ENCODE measurements around the gene TRIM45.
"Not testable (repeated sequence)": the region's sequence is repeated elsewhere in the genome, so short reads cannot be mapped to it uniquely, and the experiment has no call there.

The TRIM45 gene

DNA sequence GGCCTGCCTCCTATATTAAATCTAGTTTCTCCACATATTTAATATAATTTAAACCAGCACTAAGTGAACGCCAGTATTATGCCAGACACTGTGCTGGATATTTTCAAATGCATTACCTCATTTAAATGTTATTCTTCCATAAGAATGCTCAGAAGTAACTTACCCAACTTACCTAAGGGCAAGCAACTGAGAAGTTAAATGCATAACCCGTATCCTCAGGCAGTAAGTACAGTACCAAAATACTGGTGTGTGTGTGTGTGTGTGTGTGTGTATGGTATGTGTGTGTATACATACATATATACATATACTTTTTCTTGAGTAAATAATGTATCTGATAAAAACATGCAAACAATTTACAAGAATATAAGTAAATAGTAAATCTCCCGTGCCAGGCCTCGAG is 9.0 kb upstream of the TRIM45 start:
- DNase-seq (ENCODE audit: low read depth, low spot score) = no peak

DNA sequence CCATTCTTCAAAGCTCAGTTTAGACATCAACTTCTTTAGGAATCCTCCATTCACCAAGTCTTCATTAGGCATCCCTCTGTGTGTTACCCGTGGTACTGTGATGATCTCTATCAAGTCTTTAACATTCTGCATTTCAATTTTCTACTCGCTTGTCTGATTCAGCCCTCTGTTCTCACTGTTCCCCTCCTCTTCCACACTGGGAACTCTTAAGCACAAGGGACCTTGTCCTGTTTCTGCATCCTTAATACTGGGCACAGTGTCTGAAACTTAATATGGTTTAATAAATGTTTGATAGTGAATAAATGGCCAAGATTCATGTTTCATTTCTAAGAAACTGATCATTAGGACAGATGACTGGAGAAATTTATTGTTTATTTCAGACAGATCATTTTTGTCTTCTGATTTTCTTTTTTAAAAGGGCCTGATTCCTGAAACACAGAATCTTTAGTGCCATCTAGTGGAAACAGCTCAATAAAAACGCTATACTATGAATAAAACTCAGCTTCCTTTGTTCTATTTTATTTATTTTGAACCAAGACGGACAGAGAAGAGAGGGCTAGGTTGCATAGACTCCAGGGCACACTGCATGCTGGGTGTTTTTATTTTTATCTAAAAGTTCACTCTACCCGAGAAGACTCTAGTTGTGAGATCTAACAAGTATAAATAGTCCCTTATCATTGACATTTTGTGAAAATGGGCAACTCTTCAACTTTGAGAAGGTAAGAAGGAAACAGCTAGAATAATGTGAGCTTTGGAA is 7.0 kb upstream of the TRIM45 start:
- DNase-seq (ENCODE audit: low read depth, low spot score) = no peak

DNA sequence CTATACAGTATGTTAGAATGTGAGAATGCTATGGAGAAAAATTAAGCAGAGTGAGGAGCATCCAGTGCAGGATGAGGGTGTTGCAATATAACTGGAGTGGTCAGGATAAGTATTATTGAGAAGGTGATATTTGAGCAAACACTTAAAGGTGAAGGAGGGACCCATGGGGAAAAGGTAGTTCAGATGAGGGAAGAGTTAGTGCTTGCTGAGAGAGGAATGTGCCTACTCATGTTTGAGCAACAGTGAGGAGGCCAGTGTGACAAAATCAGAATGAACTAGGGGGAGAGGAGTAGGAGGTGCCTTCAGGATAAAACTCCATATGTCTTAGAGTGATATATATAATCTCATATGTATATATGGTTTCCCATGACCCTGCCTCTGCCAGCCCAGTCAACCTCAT is 6.2 kb upstream of the TRIM45 start:
- no peak for DNase-seq (ENCODE audit: low read depth, low spot score)

DNA sequence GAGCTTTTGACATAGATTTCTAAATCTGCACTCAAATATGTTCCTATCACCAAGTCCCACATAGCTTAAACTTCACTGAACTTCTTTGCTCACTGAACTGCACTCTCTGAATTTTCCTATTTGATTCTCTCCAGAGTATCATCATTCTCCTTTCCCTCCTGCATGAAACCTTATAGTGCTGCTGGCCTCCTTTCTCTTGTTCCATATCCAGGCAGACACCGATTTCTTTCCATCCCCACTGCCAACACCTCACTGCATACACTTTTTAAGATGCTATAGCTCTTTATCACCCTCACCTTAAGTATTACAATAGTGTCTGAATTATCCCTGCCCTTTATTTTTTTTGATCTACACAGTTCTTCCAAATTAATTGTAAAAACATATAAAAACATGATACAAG is 3.1 kb upstream of the TRIM45 start:
- DNase-seq (ENCODE audit: low read depth, low spot score) = no peak

DNA sequence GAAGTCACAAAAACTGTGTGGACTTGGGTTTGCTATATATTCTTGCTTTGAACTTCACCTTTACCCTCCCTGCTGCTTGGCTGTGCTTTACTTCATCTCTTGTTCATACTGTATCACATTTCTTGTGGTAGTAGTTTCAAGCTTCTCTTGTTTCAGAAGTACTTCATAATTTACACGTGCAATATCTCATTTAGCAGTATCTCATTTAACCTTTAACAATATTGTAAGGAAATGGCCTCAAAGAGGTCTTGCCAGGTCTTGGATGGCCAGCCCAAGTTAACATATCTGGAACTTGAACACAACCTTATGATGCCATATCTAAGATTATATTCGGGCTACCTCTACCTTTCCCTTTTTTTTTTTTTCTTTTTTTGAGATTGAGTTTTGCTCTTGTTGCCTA is 1.7 kb upstream of the TRIM45 start:
- no peak for DNase-seq (ENCODE audit: low read depth, low spot score)

DNA sequence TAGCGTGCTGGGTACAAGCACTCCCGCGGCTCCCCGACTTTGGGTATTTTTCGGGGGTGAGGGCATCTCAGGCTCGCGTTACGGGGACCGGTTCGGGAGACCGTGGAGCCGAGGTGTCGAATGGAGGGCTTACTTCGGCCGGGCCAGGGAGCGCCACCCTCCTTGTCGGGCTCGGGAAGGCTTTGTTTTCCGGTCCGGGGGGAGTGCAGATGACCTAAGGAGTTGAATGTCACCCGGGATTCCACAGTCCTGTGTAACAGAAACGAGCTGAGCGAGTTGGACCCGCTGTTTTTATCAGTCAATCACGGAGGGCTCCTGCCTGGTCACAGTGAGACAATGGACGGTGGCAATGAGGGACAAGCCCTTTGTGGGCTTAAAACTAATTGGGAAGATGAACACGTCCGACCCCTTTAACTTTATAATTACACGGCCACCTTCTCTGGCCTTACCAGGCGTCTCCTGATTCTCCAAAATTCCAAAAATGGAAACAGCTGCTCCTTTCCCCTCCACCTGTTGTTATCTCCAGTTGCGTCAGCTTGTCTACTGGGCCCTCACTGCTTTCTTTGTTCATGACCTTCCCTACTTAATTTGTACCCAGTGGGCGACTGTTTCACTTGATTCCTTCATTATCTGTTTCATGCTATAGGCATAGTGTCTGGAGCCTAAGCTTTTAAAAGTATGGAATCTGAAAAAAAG is 929 bp upstream of the TRIM45 start:
- DNase-seq (ENCODE audit: low read depth, low spot score) = no peak

DNA sequence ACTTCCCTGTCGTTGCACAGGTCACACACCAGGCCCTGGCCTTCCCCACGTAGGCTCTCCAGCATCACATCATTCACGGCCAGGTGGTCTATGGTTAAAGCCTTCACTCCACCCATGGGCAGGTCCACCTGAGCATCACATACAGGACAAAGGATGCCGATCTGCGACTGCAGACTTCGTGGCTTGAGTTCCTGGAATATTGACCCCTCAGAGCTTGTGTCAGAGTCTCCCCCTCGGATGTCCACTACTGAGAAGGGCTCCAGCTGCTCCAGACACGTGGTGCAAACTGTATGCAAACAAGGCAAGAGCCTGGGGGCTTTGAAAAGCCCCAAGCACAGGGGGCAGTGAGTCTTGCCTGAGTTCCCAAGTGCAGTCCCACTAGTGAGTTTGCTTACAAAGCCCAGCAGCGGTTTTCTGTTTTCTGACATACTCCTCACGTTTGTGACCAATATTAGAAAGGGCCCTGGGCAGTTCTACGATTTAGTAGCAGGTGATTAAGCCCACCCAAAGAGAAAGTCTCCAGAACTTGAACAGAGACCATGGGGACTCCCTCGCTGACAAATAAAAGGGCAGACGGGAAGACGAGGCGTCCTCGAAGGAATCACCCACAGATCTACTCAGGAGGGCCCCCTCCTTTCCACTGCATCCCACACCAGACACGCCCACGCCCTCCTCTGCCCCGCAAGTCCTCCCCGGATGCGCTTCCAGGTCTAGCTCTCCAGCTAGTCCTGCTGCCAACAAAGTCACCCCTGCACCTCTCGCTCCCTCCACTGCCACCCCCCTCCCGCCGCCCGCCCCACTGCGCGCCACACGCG is 568 bp downstream of the TRIM45 start:
- DNase-seq (ENCODE audit: low read depth, low spot score) = no peak

DNA sequence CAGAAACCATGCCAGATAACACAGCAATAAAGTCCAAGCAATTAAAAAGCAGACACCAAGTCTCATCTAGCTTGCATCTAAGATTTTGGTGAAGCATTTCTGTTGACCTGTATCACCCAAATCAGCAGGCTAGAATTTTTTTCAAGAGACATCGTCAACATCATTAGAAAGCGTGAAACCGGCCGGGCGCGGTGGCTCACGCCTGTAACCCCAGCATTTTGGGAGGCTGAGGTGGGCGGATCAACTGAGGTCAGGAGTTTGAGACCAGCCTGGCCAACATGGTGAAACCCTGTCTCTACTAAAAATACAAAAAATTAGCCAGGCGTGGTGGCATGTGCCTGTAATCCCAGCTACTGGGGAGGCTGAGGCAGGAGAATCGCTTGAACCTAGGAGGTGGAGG is 2.4 kb downstream of the TRIM45 start:
- DNase-seq (ENCODE audit: low read depth, low spot score) = not testable (repeated sequence)

DNA sequence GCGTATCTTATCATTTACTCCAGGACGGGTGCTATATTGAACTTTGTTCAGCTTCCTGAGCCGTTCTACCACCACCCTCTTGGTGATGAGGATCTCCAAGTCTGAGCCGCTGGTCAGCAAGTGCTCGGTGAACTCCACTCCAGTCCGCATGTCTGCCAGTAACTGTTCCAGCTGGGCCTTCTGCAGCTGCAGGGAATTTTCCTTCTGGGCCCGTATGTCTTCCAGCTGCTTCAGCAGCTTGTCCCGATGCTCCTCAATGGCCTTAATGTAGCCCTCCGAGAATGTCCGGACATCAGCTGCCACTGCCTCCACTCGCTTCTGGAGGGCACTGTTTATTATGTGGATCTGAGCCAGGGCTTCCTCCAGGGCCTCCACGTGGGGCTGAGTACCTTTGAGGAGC is 3.4 kb downstream of the TRIM45 start:
- no peak for DNase-seq (ENCODE audit: low read depth, low spot score)

DNA sequence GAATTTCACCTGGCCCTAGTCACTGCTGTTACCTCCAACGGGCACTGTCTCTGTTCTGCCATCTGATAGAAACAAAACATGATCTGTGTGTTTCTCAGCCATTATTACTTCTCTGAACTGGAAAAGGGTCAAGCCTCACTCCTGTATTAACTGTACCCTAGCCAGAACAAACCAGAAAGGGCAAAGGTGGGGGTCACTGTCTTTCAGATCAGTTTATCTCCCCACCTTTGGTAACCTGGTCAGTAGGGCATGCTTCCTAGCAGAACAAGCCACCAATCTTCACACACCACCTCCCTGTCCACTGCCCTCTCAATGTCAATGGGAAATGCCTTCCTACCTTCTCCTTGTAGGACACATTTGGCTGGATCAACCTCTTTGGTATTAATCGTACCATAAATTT is 3.9 kb downstream of the TRIM45 start:
- no peak for DNase-seq (ENCODE audit: low read depth, low spot score)

DNA sequence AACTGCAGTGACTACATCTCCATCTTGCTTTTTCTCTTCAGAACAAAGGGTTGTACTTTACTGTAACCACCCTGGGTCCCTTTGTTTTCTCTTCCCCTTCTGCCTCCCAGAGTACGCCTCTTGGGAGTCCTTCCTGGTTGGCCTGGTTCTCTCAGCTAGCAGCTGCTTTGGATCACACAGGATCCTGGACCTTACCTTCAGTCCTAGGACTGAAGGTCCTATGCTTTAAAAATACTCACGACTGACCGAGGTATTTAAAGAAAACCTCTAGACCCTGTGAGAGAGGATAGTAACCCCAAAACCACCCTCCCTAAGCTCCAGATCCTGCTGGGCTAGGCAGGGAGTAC is 4.8 kb downstream of the TRIM45 start:
- DNase-seq (ENCODE audit: low read depth, low spot score) = no peak

DNA sequence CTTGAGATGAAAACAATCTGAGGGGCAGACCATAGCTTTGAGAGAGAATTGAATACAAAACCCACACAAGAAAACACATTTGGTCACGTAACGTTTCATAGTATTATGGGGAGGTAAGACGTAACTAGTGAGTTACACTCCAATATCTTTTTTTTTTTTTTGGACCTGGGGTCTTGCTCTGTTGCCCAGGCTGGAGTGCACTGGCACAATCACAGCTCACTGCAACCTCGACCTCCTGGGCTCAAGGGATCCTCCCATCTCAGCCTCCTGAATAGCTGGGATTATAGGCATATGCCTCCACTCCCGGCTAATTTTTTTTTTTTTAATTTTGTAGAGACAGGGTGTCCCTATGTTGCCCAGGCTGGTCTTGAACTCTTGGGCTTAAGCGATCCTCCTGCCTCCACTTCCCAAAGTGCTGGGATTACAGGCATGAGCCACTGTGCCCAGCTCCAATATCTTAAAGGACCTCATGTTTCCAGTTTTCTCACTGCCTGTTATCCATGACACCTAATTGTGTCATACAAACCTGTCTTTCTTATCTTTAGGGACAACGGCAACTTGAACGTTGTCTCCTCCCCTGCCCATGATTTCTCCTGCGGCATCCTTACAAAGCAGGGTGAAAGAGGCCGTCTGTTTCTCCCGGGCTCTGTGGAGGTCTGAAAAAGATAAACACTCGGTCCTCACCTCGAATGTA is 5.3 kb downstream of the TRIM45 start:
- no peak for DNase-seq (ENCODE audit: low read depth, low spot score)

DNA sequence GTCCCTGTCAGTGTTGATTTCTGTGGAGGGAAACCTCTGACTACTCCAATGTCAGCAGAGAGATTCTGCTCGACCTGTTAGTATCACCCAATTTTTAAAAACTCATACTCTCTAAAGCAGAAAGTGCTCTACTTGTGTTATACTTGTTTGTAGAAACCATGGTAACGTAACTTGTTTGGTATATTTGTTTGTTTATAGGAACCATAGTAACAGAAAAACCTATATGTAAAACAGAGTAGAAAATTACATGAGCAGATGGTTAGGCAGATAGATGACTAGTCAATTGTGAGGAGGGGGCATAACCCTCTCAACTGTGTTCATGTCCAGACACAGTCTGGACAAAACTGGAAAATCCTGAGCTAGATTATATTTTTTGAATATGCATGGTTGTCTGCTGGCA is 6.7 kb downstream of the TRIM45 start:
- DNase-seq (ENCODE audit: low read depth, low spot score) = no peak

DNA sequence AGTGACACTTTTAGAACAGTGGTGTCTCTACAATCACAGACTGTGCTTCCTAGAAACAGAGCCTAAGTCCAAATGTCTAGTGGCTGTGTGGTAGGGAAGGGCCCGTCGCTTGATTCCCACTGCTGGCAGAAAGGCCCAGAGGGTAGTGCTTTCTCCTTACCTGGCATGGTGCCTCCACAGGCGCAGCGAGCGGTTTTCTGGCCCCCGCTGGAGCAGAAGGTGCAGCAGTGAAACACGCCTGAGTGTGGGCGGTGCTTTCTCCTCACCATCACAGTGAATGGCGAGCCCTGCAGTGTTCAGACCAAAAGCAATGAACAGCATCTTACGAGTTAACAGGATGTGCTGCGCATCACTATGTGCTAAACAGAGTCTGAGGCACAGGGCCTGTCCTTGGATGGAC is 8.3 kb downstream of the TRIM45 start:
- no peak for DNase-seq (ENCODE audit: low read depth, low spot score)

DNA sequence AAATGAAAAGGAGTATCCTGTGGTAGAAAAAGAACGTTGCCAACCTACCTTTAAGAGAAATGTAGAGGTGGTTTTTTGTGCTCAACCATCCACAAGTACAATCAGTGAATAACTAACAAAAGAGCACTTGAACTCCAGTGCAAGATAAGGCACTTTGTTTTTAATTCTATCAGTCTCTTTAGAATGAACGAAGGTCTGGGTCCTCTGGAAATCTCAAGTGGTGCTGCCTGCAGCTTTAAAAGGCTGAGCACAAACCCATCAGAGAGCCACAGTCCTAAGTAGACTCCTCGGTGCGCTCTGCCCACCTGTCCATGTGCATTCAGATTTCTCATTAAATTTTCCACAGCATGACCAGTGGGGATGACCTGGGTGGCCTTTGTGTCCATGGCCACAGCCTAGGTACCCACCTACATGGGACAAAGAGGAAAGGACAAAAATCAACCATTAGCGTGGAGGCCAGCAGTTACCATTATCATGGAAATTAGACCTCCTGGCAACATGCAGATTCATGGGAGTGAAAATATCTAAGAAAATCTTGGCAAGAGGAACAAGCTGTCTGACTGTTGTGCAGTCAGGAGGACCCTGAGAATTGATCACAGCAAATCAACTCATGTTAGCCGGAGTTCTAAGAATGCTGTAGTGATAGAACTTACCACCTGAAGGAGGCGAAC is 9.4 kb downstream of the TRIM45 start:
- DNase-seq (ENCODE audit: low read depth, low spot score) = no peak

DNA sequence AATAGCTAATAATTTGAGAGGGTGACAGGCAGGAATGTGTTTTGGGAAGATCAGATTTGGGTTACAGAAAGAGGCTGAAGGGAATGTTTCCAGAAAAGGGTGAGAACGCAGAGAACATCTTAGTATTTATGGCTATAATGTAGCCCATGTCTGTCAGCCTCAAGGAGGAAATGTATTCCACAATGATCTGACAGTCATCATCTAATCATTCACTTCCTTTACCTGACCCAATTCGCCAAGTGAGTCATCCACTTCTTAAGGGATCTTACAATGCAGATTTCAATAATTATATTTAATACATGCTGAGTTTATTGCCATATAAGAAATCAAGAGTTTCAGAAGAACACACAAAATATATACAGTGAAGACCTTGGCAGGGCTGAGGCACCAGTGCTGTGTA is 10.8 kb downstream of the TRIM45 start:
- DNase-seq (ENCODE audit: low read depth, low spot score) = no peak

DNA sequence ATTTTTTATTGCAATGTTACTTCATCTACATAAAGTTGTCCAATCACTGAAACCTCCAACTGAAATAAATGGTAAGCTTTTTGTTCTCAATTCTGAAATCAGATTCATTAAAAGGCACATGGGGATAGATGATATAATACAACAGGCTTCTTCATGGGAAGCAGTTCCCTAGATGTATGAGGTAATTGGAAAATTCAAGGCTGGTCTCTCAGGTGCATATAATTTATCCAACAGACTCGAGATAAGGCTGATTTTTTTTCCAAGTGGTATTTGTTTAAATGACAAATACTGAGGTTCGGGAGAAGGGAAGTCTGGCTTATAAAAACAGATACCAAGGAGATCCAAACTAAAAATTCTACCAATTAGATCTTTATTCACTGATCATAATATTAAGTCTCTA is 14.2 kb downstream of the TRIM45 start:
- no peak for DNase-seq (ENCODE audit: low read depth, low spot score)

DNA sequence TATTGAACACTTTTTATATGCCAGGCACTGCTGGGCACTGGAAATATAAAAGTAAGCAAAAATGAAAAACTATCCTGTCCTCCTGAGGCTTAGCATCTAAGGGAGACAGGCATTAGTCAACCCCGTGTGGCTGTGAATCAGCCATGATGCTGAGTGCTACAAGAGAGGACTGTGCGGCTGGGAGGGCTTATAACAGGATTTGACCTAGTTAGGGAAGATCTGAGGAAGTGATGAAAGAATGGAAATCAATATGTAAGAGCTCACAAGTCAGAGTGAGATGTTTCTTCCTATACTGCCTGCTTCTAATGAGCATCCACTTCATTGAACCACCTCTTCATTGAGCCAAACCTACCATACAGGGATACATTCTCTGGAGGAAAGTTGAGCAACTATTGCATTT is 15.1 kb downstream of the TRIM45 start:
- DNase-seq (ENCODE audit: low read depth, low spot score) = no peak

DNA sequence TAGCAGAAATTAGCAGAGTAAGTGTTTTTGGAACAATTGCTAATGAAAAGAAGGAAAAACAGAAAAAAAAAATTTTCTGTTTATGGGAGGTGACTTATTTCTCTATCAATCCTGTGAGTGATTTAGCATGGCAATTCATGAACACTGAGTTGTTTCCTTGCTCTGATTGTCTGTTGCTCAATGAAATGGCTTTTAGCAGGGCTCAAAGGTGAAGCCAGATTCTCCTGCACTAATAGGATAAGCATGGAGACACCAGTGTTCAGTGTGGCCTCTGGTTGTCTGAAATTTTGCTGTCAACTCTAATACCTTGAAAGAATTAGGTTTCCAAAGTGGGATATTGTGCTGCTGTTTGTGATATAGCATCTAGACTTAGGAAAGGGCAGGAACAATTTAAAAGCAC is 15.8 kb downstream of the TRIM45 start:
- no peak for DNase-seq (ENCODE audit: low read depth, low spot score)

DNA sequence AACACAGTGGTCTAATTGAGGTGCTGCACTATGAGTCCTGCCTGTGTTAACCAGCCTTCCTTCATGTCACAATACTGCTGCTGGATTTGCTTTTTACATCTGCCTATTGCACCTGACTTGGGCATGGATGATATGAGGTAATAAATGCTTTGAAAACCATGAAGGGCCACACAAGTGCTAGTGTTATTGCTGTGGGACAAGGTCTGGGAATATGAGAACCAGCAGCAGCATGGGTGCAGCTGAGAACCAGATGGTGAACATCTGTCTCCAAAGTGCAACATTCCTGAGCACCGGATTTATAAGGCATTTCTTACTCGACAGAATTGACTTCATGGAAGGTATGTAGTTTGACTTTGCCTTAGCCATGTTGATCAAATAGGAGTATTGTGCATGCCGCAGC is 16.6 kb downstream of the TRIM45 start:
- DNase-seq (ENCODE audit: low read depth, low spot score) = no peak

DNA sequence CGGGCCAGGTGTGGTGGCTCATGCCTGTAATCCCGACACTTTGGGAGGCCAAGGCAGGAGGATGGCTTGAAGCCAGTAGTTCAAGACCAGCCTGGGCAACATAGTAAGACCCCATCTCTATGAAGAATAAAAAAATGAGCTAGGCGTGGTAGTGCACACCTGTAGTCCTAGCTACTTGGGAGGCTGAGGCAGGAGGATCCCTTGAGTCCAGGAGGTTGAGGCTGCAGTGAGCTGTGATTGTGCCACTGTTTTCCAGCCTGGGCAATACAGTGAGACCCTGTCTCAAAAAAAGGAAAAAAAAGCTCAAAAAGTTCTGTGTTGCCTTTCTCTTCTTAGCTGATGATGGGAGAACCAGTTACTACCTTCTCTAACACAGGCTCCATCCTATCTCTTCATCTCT is 19.7 kb downstream of the TRIM45 start:
- not testable (repeated sequence) for DNase-seq (ENCODE audit: low read depth, low spot score)

DNA sequence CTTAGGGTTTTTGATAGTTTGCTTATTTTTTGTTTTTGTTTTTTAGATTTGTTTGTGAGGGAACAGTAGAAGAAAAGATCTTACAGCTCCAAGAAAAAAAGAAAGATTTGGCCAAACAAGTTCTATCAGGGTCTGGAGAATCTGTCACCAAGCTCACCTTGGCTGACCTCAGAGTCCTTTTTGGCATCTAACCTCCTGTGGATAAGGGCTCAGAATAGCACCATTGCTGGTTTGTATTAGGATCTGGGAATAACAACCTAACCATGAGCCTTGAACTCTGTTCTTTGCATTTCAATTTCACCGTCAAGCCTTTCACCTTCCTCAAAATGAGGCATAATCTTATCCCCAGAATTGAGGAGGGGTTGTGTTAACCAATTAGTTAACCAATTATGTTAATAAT is 20.2 kb downstream of the TRIM45 start:
- no peak for DNase-seq (ENCODE audit: low read depth, low spot score)
